Measurements from ENCODE around the gene MMP15. TPM values are rescaled to one million over a fixed set of nuclear protein-coding genes. Genes with fewer than 3 reads are reported as not detected.

The MMP15 gene
- total RNA-seq, 4 donors from 2014 or later = 2.0 to 12.8 (median 8.0) TPM

DNA sequence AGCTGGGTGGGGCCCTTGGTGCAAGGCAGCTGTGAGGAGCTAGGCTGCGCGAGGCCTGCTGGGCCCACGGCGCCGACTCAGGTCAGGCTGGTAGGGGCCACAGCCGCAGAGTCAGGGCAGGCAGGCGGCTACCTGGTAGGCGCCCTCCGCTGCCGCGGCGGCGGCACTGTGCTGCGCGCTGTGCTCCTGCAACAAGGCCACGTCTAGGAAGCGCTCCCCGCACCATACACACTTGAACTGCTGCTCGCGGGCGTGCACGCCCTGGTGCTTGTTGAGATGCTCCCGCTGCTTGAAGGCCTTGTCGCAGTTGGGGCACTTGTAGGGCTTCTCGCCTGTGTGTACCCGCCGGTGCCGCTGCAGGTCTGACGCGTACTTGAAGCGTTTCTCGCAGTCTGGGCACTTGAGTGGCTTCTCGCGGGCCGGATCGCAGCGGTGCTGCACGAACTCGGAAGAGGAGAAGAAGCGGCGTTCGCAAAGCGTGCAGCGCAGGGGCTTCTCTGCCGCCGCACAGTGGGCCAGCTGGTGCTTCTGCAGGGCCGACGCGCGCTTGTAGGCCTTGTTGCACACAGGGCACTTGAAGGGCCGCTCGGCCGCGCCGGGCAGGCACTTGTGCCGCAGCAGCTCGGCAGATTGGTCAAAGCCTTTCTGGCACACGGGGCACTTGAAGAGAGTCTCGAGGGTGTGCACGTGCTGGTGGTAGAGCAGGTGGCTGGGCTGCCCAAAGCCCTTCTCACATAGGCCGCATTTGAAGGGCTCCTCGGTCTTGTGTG lies 29.0 kb upstream of the MMP15 start:
- no peak for TF ChIP-seq POLR2A (IDR thresholded peaks at IDR 0.05)
- TF ChIP-seq EP300 (IDR thresholded peaks at IDR 0.05) = no peak
- TF ChIP-seq POLR2AphosphoS5 (IDR thresholded peaks at IDR 0.05) = no peak
- TF ChIP-seq, protein P1, sequence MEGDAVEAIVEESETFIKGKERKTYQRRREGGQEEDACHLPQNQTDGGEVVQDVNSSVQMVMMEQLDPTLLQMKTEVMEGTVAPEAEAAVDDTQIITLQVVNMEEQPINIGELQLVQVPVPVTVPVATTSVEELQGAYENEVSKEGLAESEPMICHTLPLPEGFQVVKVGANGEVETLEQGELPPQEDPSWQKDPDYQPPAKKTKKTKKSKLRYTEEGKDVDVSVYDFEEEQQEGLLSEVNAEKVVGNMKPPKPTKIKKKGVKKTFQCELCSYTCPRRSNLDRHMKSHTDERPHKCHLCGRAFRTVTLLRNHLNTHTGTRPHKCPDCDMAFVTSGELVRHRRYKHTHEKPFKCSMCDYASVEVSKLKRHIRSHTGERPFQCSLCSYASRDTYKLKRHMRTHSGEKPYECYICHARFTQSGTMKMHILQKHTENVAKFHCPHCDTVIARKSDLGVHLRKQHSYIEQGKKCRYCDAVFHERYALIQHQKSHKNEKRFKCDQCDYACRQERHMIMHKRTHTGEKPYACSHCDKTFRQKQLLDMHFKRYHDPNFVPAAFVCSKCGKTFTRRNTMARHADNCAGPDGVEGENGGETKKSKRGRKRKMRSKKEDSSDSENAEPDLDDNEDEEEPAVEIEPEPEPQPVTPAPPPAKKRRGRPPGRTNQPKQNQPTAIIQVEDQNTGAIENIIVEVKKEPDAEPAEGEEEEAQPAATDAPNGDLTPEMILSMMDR (IDR thresholded peaks at IDR 0.05) = no peak
- no peak for ATAC-seq
- Histone ChIP-seq H3K9me3 (no peaks in the 10 kb centered on the region), H3K27ac (no peak overlapping the region), H3K36me3 (peaks cover 0 to 59% of the 10 kb centered on the region in 2 donors), H3K4me3 (no peak overlapping the region), H3K4me1 (peaks cover 0 to 39% (median 18%) of the 10 kb centered on the region in 3 donors), H3K27me3 (no peaks in the 10 kb centered on the region)
- no CpG with 5 or more reads among the region's 62 CpGs for WGBS, 2 donors (ENCODE audit: low coverage in 1 of 2)

DNA sequence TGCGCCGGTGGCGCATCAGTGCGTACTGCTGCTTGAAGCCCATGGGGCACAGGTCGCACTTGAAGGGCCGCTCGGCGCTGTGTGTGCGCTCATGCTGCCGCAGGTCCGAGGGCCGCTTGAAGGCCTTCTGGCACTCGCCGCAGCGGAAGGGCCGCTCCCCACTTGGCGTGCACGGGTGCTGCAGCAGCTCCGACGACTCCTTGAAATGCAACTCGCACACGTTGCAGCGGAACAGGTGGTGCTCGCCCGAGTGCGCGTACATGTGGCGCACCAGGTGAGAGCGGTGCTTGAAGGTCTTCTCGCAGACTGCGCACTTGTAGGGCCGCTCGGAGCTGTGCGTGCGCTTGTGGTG lies 28.4 kb upstream of the MMP15 start:
- Histone ChIP-seq H3K27ac (no peak overlapping the region), H3K36me3 (peaks cover 0 to 59% of the 10 kb centered on the region in 2 donors), H3K9me3 (no peaks in the 10 kb centered on the region), H3K27me3 (no peaks in the 10 kb centered on the region), H3K4me3 (no peak overlapping the region), H3K4me1 (peaks cover 0 to 44% (median 21%) of the 10 kb centered on the region in 3 donors)
- 98% methylated on average over 11 of the region's 35 CpGs; no CpG with 5 or more reads in 1 of the 2 donors for WGBS, 2 donors (ENCODE audit: low coverage in 1 of 2)
- TF ChIP-seq EP300 (IDR thresholded peaks at IDR 0.05) (no peak), POLR2AphosphoS5 (IDR thresholded peaks at IDR 0.05) (no peak), POLR2A (IDR thresholded peaks at IDR 0.05) (no peak)
- TF ChIP-seq, protein P1 (IDR thresholded peaks at IDR 0.05) = no peak
- ATAC-seq = no peak

DNA sequence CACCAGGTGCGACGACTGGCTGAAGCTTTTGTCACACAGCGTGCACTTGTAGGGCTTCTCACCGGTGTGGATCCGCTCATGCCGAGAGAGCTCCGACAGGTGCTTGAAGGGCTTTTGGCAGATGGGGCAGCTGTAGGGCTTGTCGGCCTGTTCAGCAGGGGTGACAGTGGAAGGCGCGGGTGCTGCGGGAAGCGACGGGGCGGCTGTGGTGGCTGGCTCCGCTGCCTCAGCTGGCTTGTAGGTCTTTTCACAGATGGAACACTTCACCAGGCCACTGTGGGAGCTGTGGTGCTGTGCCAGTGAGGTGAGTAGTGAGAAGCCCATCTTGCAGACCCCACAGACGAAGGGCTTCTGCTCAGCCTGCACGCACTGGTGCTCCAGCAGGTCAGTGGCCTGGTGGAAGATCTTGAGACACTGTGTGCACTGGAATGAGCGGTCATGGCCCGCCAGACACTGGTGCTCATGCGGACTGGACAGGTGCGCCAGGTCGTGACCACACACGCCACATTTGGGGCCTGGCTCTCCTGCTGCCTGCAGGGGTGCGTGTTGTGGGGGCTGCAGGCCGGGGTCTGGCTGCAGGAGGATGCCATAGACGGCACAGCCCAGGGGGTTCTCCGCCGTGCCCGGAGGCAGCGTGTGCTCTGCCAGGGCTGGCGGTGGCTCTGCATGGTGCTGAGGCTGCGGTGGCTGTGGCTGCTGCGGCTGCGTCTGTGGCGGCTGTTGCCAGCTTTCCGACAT lies 27.9 kb upstream of the MMP15 start:
- Histone ChIP-seq H3K27me3 (no peaks in the 10 kb centered on the region), H3K9me3 (no peaks in the 10 kb centered on the region), H3K36me3 (peaks cover 0 to 62% of the 10 kb centered on the region in 2 donors), H3K4me3 (no peak overlapping the region), H3K27ac (no peak overlapping the region), H3K4me1 (peaks cover 0 to 49% (median 21%) of the 10 kb centered on the region in 3 donors)
- 81 to 90% methylated on average over 2 to 3 of the region's 36 CpGs for WGBS, 2 donors (ENCODE audit: low coverage in 1 of 2)
- TF ChIP-seq POLR2AphosphoS5 (IDR thresholded peaks at IDR 0.05) (no peak), EP300 (IDR thresholded peaks at IDR 0.05) (no peak), POLR2A (IDR thresholded peaks at IDR 0.05) (no peak)
- TF ChIP-seq, protein P1 (IDR thresholded peaks at IDR 0.05) = no peak
- ATAC-seq = no peak

GRCh38 chr16:57998486-57998885 lies 27.1 kb upstream of the MMP15 start:
- WGBS, 2 donors (ENCODE audit: low coverage in 1 of 2) = 80% methylated on average over 1 of the region's 8 CpGs; no CpG with 5 or more reads in 1 of the 2 donors
- no peak overlapping the region for H3K4me3 ChIP-seq
- H3K27ac ChIP-seq = peak overlapping the region in 3 of 4 donors; percentile 84 to 92 (median 91)
- H3K36me3 ChIP-seq = peaks cover 0 to 62% of the 10 kb centered on the region in 2 donors
- no peak for ATAC-seq
- no peaks in the 10 kb centered on the region for H3K27me3 ChIP-seq
- H3K4me1 ChIP-seq = peaks cover 0 to 49% (median 21%) of the 10 kb centered on the region in 3 donors
- H3K9me3 ChIP-seq = no peaks in the 10 kb centered on the region
- TF ChIP-seq POLR2AphosphoS5 (IDR thresholded peaks at IDR 0.05) = no peak
- no peak for TF ChIP-seq EP300 (IDR thresholded peaks at IDR 0.05)
- TF ChIP-seq POLR2A (IDR thresholded peaks at IDR 0.05) = no peak
- TF ChIP-seq, protein P1 (IDR thresholded peaks at IDR 0.05) = no peak
